ENCODE results near the gene ARHGEF10L.

DNA sequence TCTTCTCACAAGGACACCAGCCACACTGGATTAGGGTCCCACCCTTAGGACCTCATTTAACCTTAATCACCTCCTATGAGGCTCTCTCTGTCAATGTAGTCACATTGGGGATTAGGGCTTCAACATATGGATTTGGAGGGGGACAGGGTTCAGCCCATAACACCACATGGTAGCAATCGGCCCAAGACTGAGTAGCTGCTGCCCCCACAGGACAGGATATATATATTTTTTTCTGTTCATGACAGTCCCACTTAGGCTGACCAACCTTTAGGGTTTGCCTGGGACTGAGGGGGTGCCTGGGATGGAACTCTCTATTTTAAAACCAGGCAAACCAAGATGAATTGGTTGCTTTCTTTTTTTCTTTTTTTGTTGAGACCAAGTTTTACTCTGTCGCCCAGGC is 207.4 kb downstream of the ARHGEF10L start:
- no peak for TF ChIP-seq POLR2A (IDR thresholded peaks at IDR 0.05)
- TF ChIP-seq, protein P1, sequence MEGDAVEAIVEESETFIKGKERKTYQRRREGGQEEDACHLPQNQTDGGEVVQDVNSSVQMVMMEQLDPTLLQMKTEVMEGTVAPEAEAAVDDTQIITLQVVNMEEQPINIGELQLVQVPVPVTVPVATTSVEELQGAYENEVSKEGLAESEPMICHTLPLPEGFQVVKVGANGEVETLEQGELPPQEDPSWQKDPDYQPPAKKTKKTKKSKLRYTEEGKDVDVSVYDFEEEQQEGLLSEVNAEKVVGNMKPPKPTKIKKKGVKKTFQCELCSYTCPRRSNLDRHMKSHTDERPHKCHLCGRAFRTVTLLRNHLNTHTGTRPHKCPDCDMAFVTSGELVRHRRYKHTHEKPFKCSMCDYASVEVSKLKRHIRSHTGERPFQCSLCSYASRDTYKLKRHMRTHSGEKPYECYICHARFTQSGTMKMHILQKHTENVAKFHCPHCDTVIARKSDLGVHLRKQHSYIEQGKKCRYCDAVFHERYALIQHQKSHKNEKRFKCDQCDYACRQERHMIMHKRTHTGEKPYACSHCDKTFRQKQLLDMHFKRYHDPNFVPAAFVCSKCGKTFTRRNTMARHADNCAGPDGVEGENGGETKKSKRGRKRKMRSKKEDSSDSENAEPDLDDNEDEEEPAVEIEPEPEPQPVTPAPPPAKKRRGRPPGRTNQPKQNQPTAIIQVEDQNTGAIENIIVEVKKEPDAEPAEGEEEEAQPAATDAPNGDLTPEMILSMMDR (IDR thresholded peaks at IDR 0.05), result no peak
